ENCODE measurements around the gene ACR. TPM values are rescaled to one million over a fixed set of nuclear protein-coding genes. Genes with fewer than 3 reads are reported as not detected.
A peak's percentile ranks its signal among the peaks of the same experiment; 100 is the strongest.

Gene ACR
- total and polyA plus RNA-seq, 2 donors from 2014 or later, result 1.0 to 1.6 TPM

- DNase-seq (peak in 1 of 5 donors; percentile 44), FAIRE-seq (no peak)
- Histone ChIP-seq H3K36me3 (ENCODE audit: control insufficient read depth in 2 of 3, insufficient read depth in 3 of 3, low read length in 3 of 3) (peaks cover 0 to 7% (median 5%) of the 10 kb centered on the region in 3 donors), H3K9me3 (ENCODE audit: control insufficient read depth in 2 of 3, insufficient read depth in 1 of 3, low read length in 3 of 3) (no peaks in the 10 kb centered on the region), H3K27me3 (ENCODE audit: control insufficient read depth, insufficient read depth, low read length) (no peaks in the 10 kb centered on the region), H3K9ac (ENCODE audit: low read length in 3 of 3) (no peak overlapping the region), H3K27ac (ENCODE audit: low read depth in 2 of 2, low read length in 2 of 2) (no peak overlapping the region), H3K4me1 (ENCODE audit: control insufficient read depth in 2 of 3, insufficient read depth in 2 of 3, low read depth in 1 of 3, low read length in 3 of 3) (no peaks in the 10 kb centered on the region), H3K4me3 (ENCODE audit: low read length in 3 of 3) (no peak overlapping the region)
- no peak for TF ChIP-seq CTCF (IDR thresholded peaks at IDR 0.05; ENCODE audit: borderline replicate concordance, extremely low read depth, insufficient read depth)
- intact Hi-C loops (cut with DNase I), result no loop called here
Observed at GRCh38 chr22:50720301-50721256, 17.4 kb upstream of the ACR start.

- H3K4me3 ChIP-seq (ENCODE audit: low read length in 3 of 3), result no peak overlapping the region
- intact Hi-C loops (cut with DNase I), result no loop called here
- H3K4me1 ChIP-seq (ENCODE audit: control insufficient read depth in 2 of 3, insufficient read depth in 2 of 3, low read depth in 1 of 3, low read length in 3 of 3), result no peaks in the 10 kb centered on the region
- H3K27me3 ChIP-seq (ENCODE audit: control insufficient read depth, insufficient read depth, low read length), result no peaks in the 10 kb centered on the region
- H3K9ac ChIP-seq (ENCODE audit: low read length in 3 of 3), result no peak overlapping the region
- H3K9me3 ChIP-seq (ENCODE audit: control insufficient read depth in 2 of 3, insufficient read depth in 1 of 3, low read length in 3 of 3), result no peaks in the 10 kb centered on the region
- TF ChIP-seq CTCF (IDR thresholded peaks at IDR 0.05; ENCODE audit: borderline replicate concordance, extremely low read depth, insufficient read depth), result no peak
- H3K36me3 ChIP-seq (ENCODE audit: control insufficient read depth in 2 of 3, insufficient read depth in 3 of 3, low read length in 3 of 3), result peaks cover 0 to 7% (median 5%) of the 10 kb centered on the region in 3 donors
- H3K27ac ChIP-seq (ENCODE audit: low read depth in 2 of 2, low read length in 2 of 2), result no peak overlapping the region
- DNase-seq (peak in 1 of 5 donors; percentile 62), FAIRE-seq (no peak)
Observed at GRCh38 chr22:50721257-50721844, 16.7 kb upstream of the ACR start.

- no peak overlapping the region for H3K4me3 ChIP-seq (ENCODE audit: low read length in 3 of 3)
- no peak for TF ChIP-seq CTCF (IDR thresholded peaks at IDR 0.05; ENCODE audit: borderline replicate concordance, extremely low read depth, insufficient read depth)
- intact Hi-C loops (cut with DNase I), result no loop called here
- no peaks in the 10 kb centered on the region for H3K27me3 ChIP-seq (ENCODE audit: control insufficient read depth, insufficient read depth, low read length)
- H3K4me1 ChIP-seq (ENCODE audit: control insufficient read depth in 2 of 3, insufficient read depth in 2 of 3, low read depth in 1 of 3, low read length in 3 of 3), result no peaks in the 10 kb centered on the region
- no peak overlapping the region for H3K27ac ChIP-seq (ENCODE audit: low read depth in 2 of 2, low read length in 2 of 2)
- DNase-seq (no peak), FAIRE-seq (no peak)
- peaks cover 0 to 9% (median 5%) of the 10 kb centered on the region in 3 donors for H3K36me3 ChIP-seq (ENCODE audit: control insufficient read depth in 2 of 3, insufficient read depth in 3 of 3, low read length in 3 of 3)
- no peaks in the 10 kb centered on the region for H3K9me3 ChIP-seq (ENCODE audit: control insufficient read depth in 2 of 3, insufficient read depth in 1 of 3, low read length in 3 of 3)
- H3K9ac ChIP-seq (ENCODE audit: low read length in 3 of 3), result no peak overlapping the region
Observed at GRCh38 chr22:50722048-50722701, 15.8 kb upstream of the ACR start.

Data from kidney (tissue), 14 donors.